CD14-positive monocyte (primary cell): ENCODE data around the gene VAMP7. TPM values are rescaled to one million over a fixed set of nuclear protein-coding genes. Genes with fewer than 3 reads are reported as not detected.

Experiments used
- DNase-seq, 3 donors: peaks; one replicate each; pipeline ENCODE4 v3.0.0-alpha.2; 2011 to 2022
- H2AFZ ChIP-seq: 2 replicates; pipeline ENCODE4 v1.6.0; 2012; ENCODE audit warnings: mild to moderate bottlenecking, low read depth, low read length, inconsistent platforms; ENCODE audit not compliant: insufficient read depth, poor library complexity, severe bottlenecking
- H3K27ac ChIP-seq, 2 donors: 1 replicate in 1 of 2; 2 replicates in 1 of 2; pipeline ENCODE4 v1.5.1; 2012 to 2013; ENCODE audit warnings: low read length in 2 of 2, control low read depth in 1 of 2, inconsistent platforms in 1 of 2, low read depth in 1 of 2, mild to moderate bottlenecking in 1 of 2
- H3K27me3 ChIP-seq, 2 donors: one replicate each; pipeline versions ENCODE4 v1.6.0 to v1.6.1; 2011 to 2013; ENCODE audit warnings: low read length in 2 of 2; ENCODE audit not compliant: control insufficient read depth in 2 of 2, insufficient read depth in 2 of 2
- H3K36me3 ChIP-seq, 2 donors: replicated peaks in 1 of 2; 1 replicate in 1 of 2; 2 replicates in 1 of 2; pipeline versions ENCODE4 v1.5.1 to v1.6.1; 2012 to 2013; ENCODE audit warnings: low read length in 2 of 2, control low read depth in 1 of 2, inconsistent platforms in 1 of 2, mild to moderate bottlenecking in 1 of 2; ENCODE audit not compliant: insufficient read depth in 2 of 2, control insufficient read depth in 1 of 2
- H3K4me1 ChIP-seq, 2 donors: 1 replicate in 1 of 2; 2 replicates in 1 of 2; pipeline versions ENCODE4 v1.5.1 to v1.6.1; 2012 to 2013; ENCODE audit warnings: low read length in 2 of 2, control low read depth in 1 of 2, inconsistent platforms in 1 of 2, mild to moderate bottlenecking in 1 of 2, moderate library complexity in 1 of 2; ENCODE audit not compliant: insufficient read depth in 2 of 2, control insufficient read depth in 1 of 2
- H3K4me2 ChIP-seq: replicated peaks from 2 replicates; pipeline ENCODE3; 2012; ENCODE audit warnings: low read length, moderate library complexity, mild to moderate bottlenecking; ENCODE audit not compliant: poor library complexity, severe bottlenecking; ENCODE audit errors: extremely low read depth
- H3K4me3 ChIP-seq, 3 experiments: fragments of 200-600 bp in 1 of 3; sonication (generic) in 1 of 3; replicated peaks in 1 of 3; 1 replicate in 2 of 3; 2 replicates in 1 of 3; pipeline ENCODE4 v1.5.1; 2011 to 2013; ENCODE audit warnings: low read length in 3 of 3, mild to moderate bottlenecking in 3 of 3, control low read depth in 2 of 3, low read depth in 2 of 3, inconsistent platforms in 1 of 3, moderate library complexity in 1 of 3
- H3K79me2 ChIP-seq: 2 replicates; pipeline ENCODE4 v1.6.0; 2012; ENCODE audit warnings: mild to moderate bottlenecking, control low read depth, inconsistent platforms, low read length, moderate library complexity; ENCODE audit not compliant: insufficient read depth
- H3K9ac ChIP-seq: 2 replicates; pipeline ENCODE4 v1.6.0; 2017; ENCODE audit warnings: low read length, mild to moderate bottlenecking; ENCODE audit not compliant: insufficient read depth, poor library complexity, severe bottlenecking
- H3K9me3 ChIP-seq, 2 donors: replicated peaks in 1 of 2; 1 replicate in 1 of 2; 2 replicates in 1 of 2; pipeline versions ENCODE4 v1.5.1 to v1.6.1; 2012 to 2013; ENCODE audit warnings: low read length in 2 of 2, control low read depth in 1 of 2; ENCODE audit not compliant: control insufficient read depth in 1 of 2, insufficient read depth in 1 of 2
- H4K20me1 ChIP-seq: 2 replicates; pipeline ENCODE4 v1.6.0; 2012; ENCODE audit warnings: mild to moderate bottlenecking, low read length, control low read depth, moderate library complexity; ENCODE audit not compliant: insufficient read depth
- H3K27ac Mint-ChIP-seq, 7 donors: one replicate each; pipeline ENCODE4 v1.8.0; 2020; ENCODE audit warnings: mild to moderate bottlenecking in 7 of 7, mixed read lengths in 7 of 7, moderate library complexity in 6 of 7, inconsistent platforms in 2 of 7
- H3K27me3 Mint-ChIP-seq, 3 donors: one replicate each; pipeline ENCODE4 v1.8.0; 2021 to 2022; ENCODE audit warnings: low read depth in 3 of 3, mild to moderate bottlenecking in 3 of 3, mixed read lengths in 3 of 3, moderate library complexity in 3 of 3, inconsistent platforms in 1 of 3
- H3K36me3 Mint-ChIP-seq, 2 donors: one replicate each; pipeline ENCODE4 v1.8.0; 2020; ENCODE audit warnings: mixed read lengths in 2 of 2, inconsistent platforms in 1 of 2, mild to moderate bottlenecking in 1 of 2
- H3K4me1 Mint-ChIP-seq: one replicate; pipeline ENCODE4 v1.8.0; 2020; ENCODE audit warnings: mild to moderate bottlenecking, mixed read lengths
- H3K4me3 Mint-ChIP-seq, 2 donors: one replicate each; pipeline ENCODE4 v1.8.0; 2020; ENCODE audit warnings: mild to moderate bottlenecking in 2 of 2, mixed read lengths in 2 of 2, moderate library complexity in 1 of 2
- H3K9me3 Mint-ChIP-seq, 7 donors: one replicate each; pipeline ENCODE4 v1.8.0; 2020 to 2022; ENCODE audit warnings: mixed read lengths in 7 of 7, mild to moderate bottlenecking in 6 of 7, moderate library complexity in 6 of 7, inconsistent platforms in 2 of 7
- WGBS: methylation state at CpG from one replicate; pipeline ENCODE4 v1.1.5; 2013; ENCODE audit warnings: missing lambda C conversion rate; ENCODE audit not compliant: insufficient coverage; 5-methylcytosine and 5-hydroxymethylcytosine counted together
- intact Hi-C, 2 donors: fragments of 100-400 bp; cut with micrococcal nuclease; formaldehyde crosslinking; loops; one replicate each; pipeline versions ENCODE4 v1.15.0 to v1.15.1; 2023
- polyA plus RNA-seq, 3 donors: library from polyadenylated mRNA; depleted of rRNA in 1 of 3; unstranded in 2 of 3; stranded (reverse) in 1 of 3; fragments of 300-500 nt in 2 of 3; fragments of >200 nt in 1 of 3; fragmentation: Illumina TruSeq in 2 of 3; gene quantifications; 1 replicate in 2 of 3; 2 replicates in 1 of 3; pipeline ENCODE4 v1.2.3, GENCODE V29; 2012 to 2021
- small RNA-seq: library from RNA; depleted of rRNA; stranded (forward); fragments of <200 nt; gene quantifications from one replicate; pipeline ENCODE3, GENCODE V24; 2012; ENCODE audit warnings: low read depth; ENCODE audit not compliant: insufficient read length
- TF ChIP-seq, protein P1 (sequence below): fragments of 200-600 bp; IDR thresholded peaks from one replicate; pipeline ENCODE4 v1.8.0; 2022; ENCODE audit warnings: antibody characterized with exemption, mild to moderate bottlenecking

The VAMP7 gene
- polyA plus RNA-seq, 3 donors, result 17.9 to 88.8 (median 67.5) TPM

DNA sequence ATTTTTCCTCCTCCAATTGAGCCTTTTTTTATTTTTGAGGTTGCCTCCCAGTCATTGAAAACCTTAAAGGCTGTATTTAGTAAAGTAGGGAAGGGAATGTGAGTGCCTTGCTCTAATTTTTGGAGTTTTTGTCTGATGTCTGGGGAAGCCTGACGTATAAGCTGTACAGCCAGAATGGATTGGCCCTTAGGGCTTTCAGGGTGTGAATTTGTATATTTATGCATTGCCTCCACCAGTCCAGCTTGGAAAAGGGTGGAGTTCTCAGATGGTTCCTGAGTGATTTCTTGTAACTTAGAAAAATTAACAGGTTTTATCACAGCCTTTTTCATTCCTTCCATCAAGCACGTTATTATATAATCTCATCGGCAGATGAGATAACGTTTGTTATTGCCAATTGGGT lies 107.7 kb downstream of the VAMP7 start:
- Mint-ChIP-seq H3K4me3 (no peak overlapping the region), H3K36me3 (no peaks in the 10 kb centered on the region), H3K9me3 (peaks cover 0 to 7% (median 0%) of the 10 kb centered on the region in 7 donors), H3K27me3 (peaks cover 0 to 4% (median 2%) of the 10 kb centered on the region in 3 donors), H3K4me1 (no peaks in the 10 kb centered on the region), H3K27ac (no peak overlapping the region)
- Histone ChIP-seq H2AFZ (no peak overlapping the region), H3K9ac (no peak overlapping the region), H3K4me2 (no peak overlapping the region), H3K4me1 (no peaks in the 10 kb centered on the region), H3K79me2 (no peaks in the 10 kb centered on the region), H3K4me3 (no peak overlapping the region), H3K27ac (no peak overlapping the region), H3K9me3 (peaks cover 0 to 14% of the 10 kb centered on the region in 2 donors), H3K36me3 (no peaks in the 10 kb centered on the region), H4K20me1 (no peaks in the 10 kb centered on the region), H3K27me3 (no peaks in the 10 kb centered on the region)
- TF ChIP-seq, protein P1, sequence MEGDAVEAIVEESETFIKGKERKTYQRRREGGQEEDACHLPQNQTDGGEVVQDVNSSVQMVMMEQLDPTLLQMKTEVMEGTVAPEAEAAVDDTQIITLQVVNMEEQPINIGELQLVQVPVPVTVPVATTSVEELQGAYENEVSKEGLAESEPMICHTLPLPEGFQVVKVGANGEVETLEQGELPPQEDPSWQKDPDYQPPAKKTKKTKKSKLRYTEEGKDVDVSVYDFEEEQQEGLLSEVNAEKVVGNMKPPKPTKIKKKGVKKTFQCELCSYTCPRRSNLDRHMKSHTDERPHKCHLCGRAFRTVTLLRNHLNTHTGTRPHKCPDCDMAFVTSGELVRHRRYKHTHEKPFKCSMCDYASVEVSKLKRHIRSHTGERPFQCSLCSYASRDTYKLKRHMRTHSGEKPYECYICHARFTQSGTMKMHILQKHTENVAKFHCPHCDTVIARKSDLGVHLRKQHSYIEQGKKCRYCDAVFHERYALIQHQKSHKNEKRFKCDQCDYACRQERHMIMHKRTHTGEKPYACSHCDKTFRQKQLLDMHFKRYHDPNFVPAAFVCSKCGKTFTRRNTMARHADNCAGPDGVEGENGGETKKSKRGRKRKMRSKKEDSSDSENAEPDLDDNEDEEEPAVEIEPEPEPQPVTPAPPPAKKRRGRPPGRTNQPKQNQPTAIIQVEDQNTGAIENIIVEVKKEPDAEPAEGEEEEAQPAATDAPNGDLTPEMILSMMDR, result no peak
- intact Hi-C loops, result no loop called here
- WGBS, result 88% methylated on average over 1 of the region's 4 CpGs
- DNase-seq, result no peak

Small RNA genes within 50 kb of the gene (small RNA-seq; reads per million reads assigned to genes)
- not detected for gene DPH3P2

Other genes with a start within 250 kb of the VAMP7 start
- 1 to 10 TPM in 1 of 3 donors, under 1 TPM in 2; 0.25 to 1.0 (median 0.85) TPM for gene IL9R, start 116.4 kb downstream of the VAMP7 start, polyA plus RNA-seq